Kidney (tissue), 14 donors: ENCODE measurements around the gene MLC1. TPM values are rescaled to one million over a fixed set of nuclear protein-coding genes. Genes with fewer than 3 reads are reported as not detected.

Source experiments
- DNase-seq, 5 donors: peaks; one replicate each; pipeline ENCODE4 v3.0.0-alpha.2; 2013 to 2020
- FAIRE-seq: peaks from 2 replicates; lab custom pipeline; 2012; peaks lifted over from hg19 to GRCh38; lab: Jason Lieb, UNC
- H3K27ac ChIP-seq, 2 donors: one replicate each; pipeline ENCODE4 v1.7.0; 2013; ENCODE audit warnings: low read depth in 2 of 2, low read length in 2 of 2, inconsistent platforms in 1 of 2
- H3K27me3 ChIP-seq: one replicate; pipeline ENCODE4 v1.7.1; 2013; ENCODE audit warnings: low read length, inconsistent platforms; ENCODE audit not compliant: control insufficient read depth, insufficient read depth
- H3K36me3 ChIP-seq, 3 donors: one replicate each; pipeline versions ENCODE4 v1.7.0 to v1.7.1; 2013; ENCODE audit warnings: low read length in 3 of 3, control low read depth in 1 of 3, inconsistent platforms in 1 of 3; ENCODE audit not compliant: insufficient read depth in 3 of 3, control insufficient read depth in 2 of 3
- H3K4me1 ChIP-seq, 3 donors: one replicate each; pipeline versions ENCODE4 v1.7.0 to v1.7.1; 2013; ENCODE audit warnings: low read length in 3 of 3, inconsistent platforms in 1 of 3, low read depth in 1 of 3; ENCODE audit not compliant: control insufficient read depth in 2 of 3, insufficient read depth in 2 of 3
- H3K4me3 ChIP-seq, 3 donors: one replicate each; pipeline versions ENCODE4 v1.7.0 to v1.8.1; 2013; ENCODE audit warnings: low read length in 3 of 3, control low read depth in 1 of 3, inconsistent platforms in 1 of 3
- H3K9ac ChIP-seq, 3 donors: one replicate each; pipeline versions ENCODE4 v1.7.0 to v1.7.1; 2013; ENCODE audit warnings: low read length in 3 of 3, control low read depth in 1 of 3, inconsistent platforms in 1 of 3
- H3K9me3 ChIP-seq, 3 donors: one replicate each; pipeline versions ENCODE4 v1.7.0 to v1.7.1; 2013; ENCODE audit warnings: low read length in 3 of 3, control low read depth in 1 of 3, inconsistent platforms in 1 of 3; ENCODE audit not compliant: control insufficient read depth in 2 of 3, insufficient read depth in 1 of 3
- intact Hi-C: fragments of 100-400 bp; cut with DNase I; formaldehyde crosslinking; loops from one replicate; pipeline ENCODE4 v1.11.1; 2022
- polyA plus RNA-seq: library from polyadenylated mRNA; stranded (reverse); fragments of 350-450 nt; fragmentation: Illumina TruSeq; extraction: RNeasy Lipid Tissue Mini Kit (QIAGEN cat#74804); gene quantifications from one replicate; pipeline ENCODE4 v1.2.3, GENCODE V29; 2014; ENCODE audit warnings: low read depth, low replicate concordance; ENCODE audit not compliant: insufficient read depth
- total RNA-seq: library from RNA; stranded (reverse); fragmentation: NEBNext Ultra II Directional; extraction: Animal tissue kit (Norgen Biotek cat#: 25700); gene quantifications from one replicate; pipeline ENCODE4 v1.2.1, GENCODE V29; 2021
- TF ChIP-seq, protein P1 (sequence below): IDR thresholded peaks from 3 replicates; pipeline ENCODE4 v1.5.1; 2012; ENCODE audit warnings: mild to moderate bottlenecking, moderate library complexity, borderline replicate concordance; ENCODE audit not compliant: insufficient read depth; ENCODE audit errors: extremely low read depth
- donor health status: control.
- donor health status: control.
- donor health status: control.
- donor health status: control.
- donor health status: control.
- donor health status: DM: yes; HTN: yes; CAD: no.
- donor health status: Normal renal cell carcinoma (clear cell type).

Gene MLC1
- total and polyA plus RNA-seq, 2 donors from 2014 or later, result 0.28 TPM; not detected in 1

DNA sequence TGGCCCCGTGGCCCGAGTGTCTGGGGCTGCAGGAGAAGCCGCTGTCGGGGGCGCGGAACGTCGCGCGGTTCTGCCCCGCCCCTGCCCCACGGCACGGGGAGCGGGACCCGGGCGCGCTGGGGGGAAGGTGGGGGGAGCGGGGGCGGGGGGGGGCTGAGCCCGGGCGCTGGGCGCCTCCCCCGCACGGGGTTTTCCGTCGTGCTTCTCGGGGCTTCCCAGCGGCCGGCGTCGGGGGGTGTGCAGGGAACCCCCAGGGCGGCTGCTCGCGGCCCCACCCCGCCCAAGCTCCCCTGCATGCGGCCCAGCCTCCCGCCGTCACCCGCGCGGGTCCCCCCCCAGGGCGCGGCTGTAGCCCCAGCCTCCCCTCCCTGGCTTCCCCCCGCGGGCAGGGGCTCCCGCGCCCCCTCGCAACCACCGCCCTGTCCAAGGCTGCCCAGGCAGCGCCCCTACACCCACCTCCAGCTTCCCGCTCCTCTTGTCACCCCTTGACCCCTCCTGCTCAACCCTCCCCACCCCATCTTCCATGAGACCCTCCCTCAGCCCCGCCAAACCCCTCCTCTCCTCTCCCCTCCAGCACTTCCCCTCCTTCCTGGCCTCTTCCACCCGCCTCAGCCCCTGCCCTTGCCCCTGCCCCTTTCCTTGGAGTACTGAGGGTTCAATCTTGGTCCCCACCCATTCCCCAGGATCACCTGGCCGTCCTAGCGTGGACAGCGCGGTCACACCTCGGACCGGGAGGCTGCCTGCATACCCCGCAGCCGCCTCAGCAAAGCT lies 74.4 kb downstream of the MLC1 start:
- Histone ChIP-seq H3K27ac (no peak overlapping the region), H3K9ac (no peak overlapping the region), H3K9me3 (no peaks in the 10 kb centered on the region), H3K36me3 (no peaks in the 10 kb centered on the region), H3K4me3 (no peak overlapping the region), H3K4me1 (no peaks in the 10 kb centered on the region), H3K27me3 (peaks cover 13% of the 10 kb centered on the region)
- DNase-seq (peak in 1 of 5 donors; percentile 52), FAIRE-seq (no peak)
- intact Hi-C loops, result no loop called here
- TF ChIP-seq, protein P1, sequence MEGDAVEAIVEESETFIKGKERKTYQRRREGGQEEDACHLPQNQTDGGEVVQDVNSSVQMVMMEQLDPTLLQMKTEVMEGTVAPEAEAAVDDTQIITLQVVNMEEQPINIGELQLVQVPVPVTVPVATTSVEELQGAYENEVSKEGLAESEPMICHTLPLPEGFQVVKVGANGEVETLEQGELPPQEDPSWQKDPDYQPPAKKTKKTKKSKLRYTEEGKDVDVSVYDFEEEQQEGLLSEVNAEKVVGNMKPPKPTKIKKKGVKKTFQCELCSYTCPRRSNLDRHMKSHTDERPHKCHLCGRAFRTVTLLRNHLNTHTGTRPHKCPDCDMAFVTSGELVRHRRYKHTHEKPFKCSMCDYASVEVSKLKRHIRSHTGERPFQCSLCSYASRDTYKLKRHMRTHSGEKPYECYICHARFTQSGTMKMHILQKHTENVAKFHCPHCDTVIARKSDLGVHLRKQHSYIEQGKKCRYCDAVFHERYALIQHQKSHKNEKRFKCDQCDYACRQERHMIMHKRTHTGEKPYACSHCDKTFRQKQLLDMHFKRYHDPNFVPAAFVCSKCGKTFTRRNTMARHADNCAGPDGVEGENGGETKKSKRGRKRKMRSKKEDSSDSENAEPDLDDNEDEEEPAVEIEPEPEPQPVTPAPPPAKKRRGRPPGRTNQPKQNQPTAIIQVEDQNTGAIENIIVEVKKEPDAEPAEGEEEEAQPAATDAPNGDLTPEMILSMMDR, result no peak

DNA sequence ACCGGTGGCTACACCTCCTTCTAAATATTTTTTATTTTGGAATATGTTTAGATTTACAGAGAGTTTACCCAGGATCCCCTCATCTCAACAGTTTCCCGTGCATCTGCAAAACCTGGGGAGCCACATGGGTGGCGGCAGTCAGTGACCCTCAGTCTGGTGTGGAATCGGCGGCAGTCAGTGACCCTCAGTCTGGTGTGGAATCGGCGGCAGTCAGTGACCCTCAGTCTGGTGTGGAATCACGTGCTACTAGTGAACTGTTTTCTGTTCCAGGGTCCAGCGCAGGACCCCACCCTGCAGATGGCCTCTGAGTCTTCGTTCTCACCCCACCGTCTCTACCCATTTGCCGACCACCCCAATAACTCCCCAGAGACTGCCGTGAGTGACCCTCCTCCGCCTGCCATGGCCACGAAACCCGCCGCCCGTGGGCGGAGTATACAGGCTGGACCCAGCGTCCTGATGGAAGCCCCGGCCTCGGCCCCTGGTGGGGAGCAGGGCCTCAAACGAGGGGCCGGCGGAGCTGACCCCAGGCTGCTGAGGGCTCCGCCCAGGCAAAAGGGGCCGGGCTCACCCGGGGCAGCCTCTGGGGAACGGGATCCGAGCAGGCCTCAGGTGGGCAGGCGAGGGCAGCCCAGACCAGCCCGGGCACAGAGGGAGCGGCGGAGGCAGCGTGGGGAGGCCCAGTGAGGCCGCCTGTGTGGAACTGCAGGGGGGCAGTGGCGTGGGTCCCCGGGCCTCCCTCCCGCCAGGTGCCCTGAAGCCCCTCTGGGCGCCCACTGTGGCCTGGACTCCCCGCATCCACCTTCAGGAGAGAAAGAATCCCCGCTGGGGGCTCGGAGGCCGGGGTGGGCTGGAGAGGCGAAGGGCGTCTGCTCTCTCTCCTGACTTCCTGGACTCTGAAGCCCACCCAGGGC lies 75.2 kb downstream of the MLC1 start:
- Histone ChIP-seq H3K27ac (no peak overlapping the region), H3K4me1 (no peaks in the 10 kb centered on the region), H3K9me3 (no peaks in the 10 kb centered on the region), H3K27me3 (peaks cover 13% of the 10 kb centered on the region), H3K9ac (no peak overlapping the region), H3K4me3 (no peak overlapping the region), H3K36me3 (no peaks in the 10 kb centered on the region)
- TF ChIP-seq, protein P1, result no peak
- DNase-seq (peak in 2 of 5 donors; percentile 46 to 84), FAIRE-seq (no peak)
- intact Hi-C loops, result no loop called here

Other genes starting within 250 kb of the MLC1 start
- 12.9 TPM for gene ZBED4, start 231.6 kb downstream of the MLC1 start, total RNA-seq
- 2.1 TPM for gene ZBED4, start 231.6 kb downstream of the MLC1 start, polyA plus RNA-seq
- 28.4 TPM for gene ALG12, start 167.0 kb downstream of the MLC1 start, total RNA-seq
- gene ALG12, start 167.0 kb downstream of the MLC1 start, polyA plus RNA-seq, result 27.2 TPM
- 54.0 TPM for gene CRELD2, start 166.8 kb downstream of the MLC1 start, total RNA-seq
- gene CRELD2, start 166.8 kb downstream of the MLC1 start, polyA plus RNA-seq, result 37.3 TPM
- 107 TPM for gene PIM3, start 124.7 kb downstream of the MLC1 start, total RNA-seq
- 96.5 TPM for gene PIM3, start 124.7 kb downstream of the MLC1 start, polyA plus RNA-seq
- gene IL17REL, start 72.7 kb downstream of the MLC1 start, total RNA-seq, result 0.16 TPM
- not detected for gene IL17REL, start 72.7 kb downstream of the MLC1 start, polyA plus RNA-seq
- gene TTLL8, start 27.1 kb downstream of the MLC1 start, total RNA-seq, result not detected
- gene TTLL8, start 27.1 kb downstream of the MLC1 start, polyA plus RNA-seq, result not detected
- gene MOV10L1, start 4.6 kb upstream of the MLC1 start, total RNA-seq, result 0.38 TPM
- gene MOV10L1, start 4.6 kb upstream of the MLC1 start, polyA plus RNA-seq, result 0.62 TPM
- 1.0 TPM for gene PANX2, start 85.3 kb upstream of the MLC1 start, total RNA-seq
- 4.3 TPM for gene PANX2, start 85.3 kb upstream of the MLC1 start, polyA plus RNA-seq
- 56.3 TPM for gene TRABD, start 100.5 kb upstream of the MLC1 start, total RNA-seq
- gene TRABD, start 100.5 kb upstream of the MLC1 start, polyA plus RNA-seq, result 34.2 TPM
- 19.7 TPM for gene SELENOO, start 115.6 kb upstream of the MLC1 start, total RNA-seq
- gene SELENOO, start 115.6 kb upstream of the MLC1 start, polyA plus RNA-seq, result 42.8 TPM
- gene TUBGCP6, start 159.6 kb upstream of the MLC1 start, total RNA-seq, result 52.0 TPM
- gene TUBGCP6, start 159.6 kb upstream of the MLC1 start, polyA plus RNA-seq, result 19.2 TPM
- gene HDAC10, start 165.8 kb upstream of the MLC1 start, total RNA-seq, result 43.8 TPM
- 20.4 TPM for gene HDAC10, start 165.8 kb upstream of the MLC1 start, polyA plus RNA-seq
- 15.9 TPM for gene MAPK12, start 176.3 kb upstream of the MLC1 start, total RNA-seq
- gene MAPK12, start 176.3 kb upstream of the MLC1 start, polyA plus RNA-seq, result 13.4 TPM
- 18.3 TPM for gene MAPK11, start 185.0 kb upstream of the MLC1 start, total RNA-seq
- 11.4 TPM for gene MAPK11, start 185.0 kb upstream of the MLC1 start, polyA plus RNA-seq
- 383 TPM for gene PLXNB2, start 222.2 kb upstream of the MLC1 start, total RNA-seq
- gene PLXNB2, start 222.2 kb upstream of the MLC1 start, polyA plus RNA-seq, result 128 TPM
- gene DENND6B, start 241.6 kb upstream of the MLC1 start, total RNA-seq, result 16.7 TPM
- 14.5 TPM for gene DENND6B, start 241.6 kb upstream of the MLC1 start, polyA plus RNA-seq